Dendritic cell treated with granulocyte-macrophage colony-stimulating factor and Interleukin-4, amounts not matched to agents 40 ng/mL and 50 ng/mL, for 4 days (primary cell): ENCODE measurements around the gene SRSF12.
"Not testable (repeated sequence)": the region's sequence is repeated elsewhere in the genome, so short reads cannot be mapped to it uniquely, and the experiment has no call there.

Experiments used
- H3K27ac Mint-ChIP-seq: one replicate; pipeline ENCODE4 v1.8.0; 2022; ENCODE audit warnings: mild to moderate bottlenecking, mixed read lengths
- H3K27me3 Mint-ChIP-seq: one replicate; pipeline ENCODE4 v1.8.0; 2022; ENCODE audit warnings: mild to moderate bottlenecking, mixed read lengths
- H3K36me3 Mint-ChIP-seq: one replicate; pipeline ENCODE4 v1.8.0; 2022; ENCODE audit warnings: low read depth, mixed read lengths
- H3K4me1 Mint-ChIP-seq: one replicate; pipeline ENCODE4 v1.8.0; 2022; ENCODE audit warnings: low read depth, mixed read lengths
- H3K4me3 Mint-ChIP-seq: one replicate; pipeline ENCODE4 v1.8.0; 2022; ENCODE audit warnings: mild to moderate bottlenecking, moderate library complexity, mixed read lengths
- H3K9me3 Mint-ChIP-seq: one replicate; pipeline ENCODE4 v1.8.0; 2022; ENCODE audit warnings: mixed read lengths
- intact Hi-C: fragments of 100-400 bp; cut with micrococcal nuclease; formaldehyde crosslinking; loops from one replicate; pipeline ENCODE4 v1.15.0; 2022

SRSF12 gene

GRCh38 chr6:89073840-89074239, 44.0 kb downstream of the SRSF12 start:
- H3K9me3 Mint-ChIP-seq: no peaks in the 10 kb centered on the region
- H3K4me3 Mint-ChIP-seq: no peak overlapping the region
- peaks cover 34% of the 10 kb centered on the region for H3K4me1 Mint-ChIP-seq
- peak overlapping the region; percentile 66 for H3K27ac Mint-ChIP-seq
- no peaks in the 10 kb centered on the region for H3K27me3 Mint-ChIP-seq
- H3K36me3 Mint-ChIP-seq: no peaks in the 10 kb centered on the region
- intact Hi-C loops: no loop called here

GRCh38 chr6:89073014-89073620, 44.8 kb downstream of the SRSF12 start:
- intact Hi-C loops: no loop called here
- Mint-ChIP-seq H3K27ac (peak overlapping the region; percentile 66), H3K4me1 (peaks cover 34% of the 10 kb centered on the region), H3K36me3 (no peaks in the 10 kb centered on the region), H3K4me3 (peak overlapping the region; percentile 51), H3K27me3 (no peaks in the 10 kb centered on the region), H3K9me3 (no peaks in the 10 kb centered on the region)

DNA sequence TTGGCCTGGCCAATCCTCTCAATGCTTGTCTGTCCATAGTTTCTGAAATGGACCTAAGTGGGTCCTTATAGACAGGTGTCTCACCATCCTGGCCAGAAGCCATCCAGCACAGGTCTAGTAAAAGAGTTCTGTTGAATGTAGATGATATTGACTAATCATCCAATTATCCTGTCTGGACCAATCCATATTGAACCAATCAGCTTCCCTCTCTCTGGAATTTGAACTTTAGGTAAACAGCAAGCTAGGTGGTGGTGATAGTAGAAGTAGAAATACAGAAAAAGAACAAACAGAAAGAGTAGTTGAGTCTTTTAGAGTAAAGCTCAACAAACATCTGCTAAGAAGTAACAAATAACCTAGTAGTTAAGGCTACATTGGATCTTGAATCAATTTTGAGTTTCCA, 46.8 kb downstream of the SRSF12 start:
- Mint-ChIP-seq H3K27ac (no peak overlapping the region), H3K4me1 (peaks cover 46% of the 10 kb centered on the region), H3K9me3 (no peaks in the 10 kb centered on the region), H3K4me3 (no peak overlapping the region), H3K36me3 (no peaks in the 10 kb centered on the region), H3K27me3 (no peaks in the 10 kb centered on the region)
- intact Hi-C loops: no loop called here

GRCh38 chr6:89069536-89070163, 48.2 kb downstream of the SRSF12 start:
- Mint-ChIP-seq H3K27ac (peak overlapping the region; percentile 42), H3K4me1 (peaks cover 46% of the 10 kb centered on the region)
- intact Hi-C loops: no loop called here

DNA sequence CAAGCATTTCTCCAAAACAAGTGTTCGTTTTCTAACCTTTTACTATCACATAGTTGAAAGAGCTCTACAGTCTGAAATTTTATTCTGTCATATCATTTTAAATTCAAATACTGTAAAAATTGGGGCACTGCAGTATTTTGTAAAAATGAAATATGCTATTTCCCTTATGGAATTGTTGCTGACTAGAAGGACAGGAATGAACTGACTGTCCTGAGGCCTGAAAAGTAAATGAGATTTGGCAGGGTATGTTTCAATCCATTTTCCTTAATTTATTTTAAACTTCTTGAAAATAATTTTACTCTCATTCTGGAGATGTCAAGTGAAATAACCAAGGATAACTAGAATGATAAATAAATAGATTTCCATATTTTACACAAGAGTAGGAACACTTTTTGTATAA, 49.2 kb downstream of the SRSF12 start:
- intact Hi-C loops: no loop called here
- no peak overlapping the region for H3K27ac Mint-ChIP-seq
- no peaks in the 10 kb centered on the region for H3K9me3 Mint-ChIP-seq
- H3K27me3 Mint-ChIP-seq: no peaks in the 10 kb centered on the region
- H3K4me3 Mint-ChIP-seq: no peak overlapping the region
- H3K36me3 Mint-ChIP-seq: no peaks in the 10 kb centered on the region
- peaks cover 44% of the 10 kb centered on the region for H3K4me1 Mint-ChIP-seq

More at GRCh38 chr6:89069536-89070163, 48.2 kb downstream of the SRSF12 start:
- Mint-ChIP-seq H3K4me3 (no peak overlapping the region), H3K9me3 (no peaks in the 10 kb centered on the region), H3K27me3 (no peaks in the 10 kb centered on the region), H3K36me3 (no peaks in the 10 kb centered on the region)

DNA sequence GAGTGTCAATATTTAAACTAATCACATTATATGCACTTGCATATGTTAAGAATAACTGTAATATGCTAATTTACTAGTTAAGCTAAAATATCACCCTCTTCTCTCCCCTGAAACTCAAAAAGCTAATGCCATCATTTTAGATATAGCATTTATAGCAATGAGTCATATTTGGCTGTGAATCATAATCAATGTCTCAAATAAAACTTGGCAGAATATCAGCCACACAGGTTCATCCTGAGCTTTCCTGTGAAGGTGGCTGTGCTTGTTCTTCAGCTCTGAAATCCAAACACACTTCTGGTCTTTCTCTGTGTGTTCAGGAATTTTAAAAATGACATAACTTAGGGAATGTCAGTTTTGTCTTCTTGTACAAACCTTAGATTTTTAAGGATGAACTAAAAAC, 50.1 kb downstream of the SRSF12 start:
- intact Hi-C loops: no loop called here
- H3K36me3 Mint-ChIP-seq: no peaks in the 10 kb centered on the region
- no peaks in the 10 kb centered on the region for H3K27me3 Mint-ChIP-seq
- peak overlapping the region; percentile 60 for H3K27ac Mint-ChIP-seq
- H3K4me3 Mint-ChIP-seq: no peak overlapping the region
- H3K4me1 Mint-ChIP-seq: peaks cover 36% of the 10 kb centered on the region
- H3K9me3 Mint-ChIP-seq: no peaks in the 10 kb centered on the region

- H3K9me3 Mint-ChIP-seq: no peaks in the 10 kb centered on the region
- intact Hi-C loops: no loop called here
- H3K4me1 Mint-ChIP-seq: peaks cover 29% of the 10 kb centered on the region
- H3K27ac Mint-ChIP-seq: peak overlapping the region; percentile 60
- no peaks in the 10 kb centered on the region for H3K36me3 Mint-ChIP-seq
- H3K27me3 Mint-ChIP-seq: no peaks in the 10 kb centered on the region
- no peak overlapping the region for H3K4me3 Mint-ChIP-seq
Measured at GRCh38 chr6:89066940-89067646, 50.8 kb downstream of the SRSF12 start.

GRCh38 chr6:89066121-89066520, 51.8 kb downstream of the SRSF12 start:
- H3K36me3 Mint-ChIP-seq, H3K27ac Mint-ChIP-seq, H3K9me3 Mint-ChIP-seq, H3K4me3 Mint-ChIP-seq, intact Hi-C loops, H3K27me3 Mint-ChIP-seq: not testable (repeated sequence)
- peaks cover 29% of the 10 kb centered on the region for H3K4me1 Mint-ChIP-seq

DNA sequence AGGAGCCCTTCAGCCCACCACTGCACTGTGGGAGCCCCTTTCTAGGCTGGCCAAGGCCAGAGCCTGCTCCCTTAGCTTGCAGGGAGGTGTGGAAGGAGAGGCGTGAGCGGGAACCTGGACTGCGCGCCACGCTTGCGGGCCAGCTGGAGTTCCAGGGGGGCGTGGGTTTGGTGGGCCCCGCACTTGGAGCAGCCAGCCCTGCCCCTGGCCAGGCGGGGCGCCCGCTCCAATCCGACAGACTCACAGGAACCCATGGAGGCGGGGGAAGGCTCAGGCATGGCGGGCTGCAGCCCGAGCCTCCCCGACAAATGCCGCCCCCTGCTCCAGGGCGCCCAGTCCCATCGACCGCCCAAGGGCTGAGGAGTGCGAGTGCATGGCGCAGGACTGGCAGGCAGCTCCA, 52.9 kb downstream of the SRSF12 start:
- H3K9me3 Mint-ChIP-seq, H3K27ac Mint-ChIP-seq, H3K36me3 Mint-ChIP-seq, H3K4me3 Mint-ChIP-seq, H3K27me3 Mint-ChIP-seq, intact Hi-C loops: not testable (repeated sequence)
- H3K4me1 Mint-ChIP-seq: peaks cover 29% of the 10 kb centered on the region

GRCh38 chr6:89063881-89064280, 54.0 kb downstream of the SRSF12 start:
- Mint-ChIP-seq H3K9me3 (no peaks in the 10 kb centered on the region), H3K27ac (no peak overlapping the region), H3K36me3 (no peaks in the 10 kb centered on the region), H3K4me1 (peaks cover 23% of the 10 kb centered on the region), H3K27me3 (no peaks in the 10 kb centered on the region), H3K4me3 (no peak overlapping the region)
- intact Hi-C loops: no loop called here

GRCh38 chr6:89059227-89059626, 58.6 kb downstream of the SRSF12 start:
- peaks cover 5% of the 10 kb centered on the region for H3K4me1 Mint-ChIP-seq

GRCh38 chr6:89058627-89059026, 59.2 kb downstream of the SRSF12 start:
- intact Hi-C loops: no loop called here
- Mint-ChIP-seq H3K9me3 (no peaks in the 10 kb centered on the region), H3K36me3 (no peaks in the 10 kb centered on the region), H3K27me3 (no peaks in the 10 kb centered on the region), H3K27ac (peak overlapping the region; percentile 16), H3K4me1 (peaks cover 5% of the 10 kb centered on the region), H3K4me3 (no peak overlapping the region)

More at GRCh38 chr6:89059227-89059626, 58.6 kb downstream of the SRSF12 start:
- Mint-ChIP-seq H3K36me3 (no peaks in the 10 kb centered on the region), H3K27ac (no peak overlapping the region), H3K27me3 (no peaks in the 10 kb centered on the region), H3K4me3 (no peak overlapping the region), H3K9me3 (no peaks in the 10 kb centered on the region)
- intact Hi-C loops: no loop called here

DNA sequence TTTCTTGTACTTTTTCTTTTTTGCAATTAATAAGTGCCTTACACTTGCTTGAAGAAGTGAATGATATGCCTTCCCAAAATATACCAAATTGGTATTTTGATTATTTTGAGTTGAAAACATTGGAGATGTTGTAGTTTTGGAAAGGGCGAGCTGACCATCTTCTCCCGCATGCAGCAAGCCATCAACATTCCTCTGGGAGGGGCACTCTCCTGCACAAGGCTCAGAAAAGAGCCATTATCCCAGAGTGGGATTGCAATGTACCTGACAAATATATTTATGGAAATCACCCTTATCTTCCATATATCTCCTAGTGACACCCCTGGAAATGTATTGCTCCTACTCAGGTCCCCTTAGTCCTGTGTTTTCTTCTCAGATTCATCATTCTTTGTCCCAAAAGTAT, 60.1 kb downstream of the SRSF12 start:
- Mint-ChIP-seq H3K4me3 (no peak overlapping the region), H3K27ac (no peak overlapping the region), H3K4me1 (peaks cover 5% of the 10 kb centered on the region), H3K27me3 (no peaks in the 10 kb centered on the region), H3K36me3 (no peaks in the 10 kb centered on the region), H3K9me3 (no peaks in the 10 kb centered on the region)
- intact Hi-C loops: no loop called here

DNA sequence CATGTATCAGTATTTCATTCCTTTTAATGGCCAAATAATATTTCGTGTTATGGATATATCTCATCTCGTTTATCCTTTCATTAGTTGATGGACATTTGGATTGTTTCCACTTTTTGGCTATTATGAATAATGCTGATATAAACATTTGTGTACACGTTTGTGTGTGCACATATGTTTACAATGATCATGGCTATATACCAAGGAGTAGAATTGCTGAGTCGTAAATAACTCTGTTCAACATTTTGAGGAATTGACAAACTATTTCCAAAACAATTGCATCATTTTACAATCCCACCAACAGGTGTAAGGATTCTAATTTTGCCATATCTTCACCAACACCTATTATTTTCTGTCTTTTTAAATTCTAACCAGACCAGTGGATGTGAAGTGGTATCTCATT, 63.7 kb downstream of the SRSF12 start:
- intact Hi-C loops: no loop called here
- no peaks in the 10 kb centered on the region for H3K36me3 Mint-ChIP-seq
- H3K9me3 Mint-ChIP-seq: no peaks in the 10 kb centered on the region
- no peaks in the 10 kb centered on the region for H3K27me3 Mint-ChIP-seq
- H3K4me3 Mint-ChIP-seq: no peak overlapping the region
- peaks cover 28% of the 10 kb centered on the region for H3K4me1 Mint-ChIP-seq
- no peak overlapping the region for H3K27ac Mint-ChIP-seq
